GM23338 (cell line): ENCODE results near the gene CTRB2. TPM values are rescaled to one million over a fixed set of nuclear protein-coding genes. Genes with fewer than 3 reads are reported as not detected.

ENCODE experiments used
- ATAC-seq: fragments of 200-7000 bp; cut with Tn5 transposase; 3 replicates; pipeline ENCODE4 v1.9.1; 2020
- DNase-seq: peaks from one replicate; pipeline ENCODE4 v3.0.0-alpha.2; 2015; ENCODE audit warnings: low spot score
- H2AFZ ChIP-seq: fragments of 200-600 bp; sonication (generic); 2 replicates; pipeline ENCODE4 v1.8.0; 2016; ENCODE audit warnings: antibody characterized with exemption, mild to moderate bottlenecking, moderate library complexity
- H3F3A ChIP-seq: fragments of 200-600 bp; sonication (generic); replicated peaks from 2 replicates; pipeline ENCODE4 v1.8.0; 2017; ENCODE audit warnings: antibody characterized with exemption, mixed run types, low read depth
- H3K27ac ChIP-seq: fragments of 200-600 bp; sonication (generic); 2 replicates; pipeline ENCODE4 v1.6.1; 2016; ENCODE audit warnings: low read depth
- H3K27me3 ChIP-seq: fragments of 200-600 bp; sonication (generic); 2 replicates; pipeline ENCODE4 v1.8.0; 2016; ENCODE audit warnings: mild to moderate bottlenecking, mixed run types, moderate library complexity; ENCODE audit not compliant: insufficient read depth
- H3K36me3 ChIP-seq: fragments of 200-600 bp; sonication (generic); 2 replicates; pipeline ENCODE4 v1.8.0; 2016; ENCODE audit warnings: mild to moderate bottlenecking; ENCODE audit not compliant: insufficient read depth
- H3K4me1 ChIP-seq: fragments of 200-600 bp; sonication (generic); 2 replicates; pipeline ENCODE4 v1.8.0; 2016; ENCODE audit warnings: mild to moderate bottlenecking, moderate library complexity; ENCODE audit not compliant: insufficient read depth
- H3K4me2 ChIP-seq: fragments of 200-600 bp; sonication (generic); 2 replicates; pipeline ENCODE4 v1.7.1; 2017; ENCODE audit warnings: mixed run types
- H3K4me3 ChIP-seq: fragments of 200-600 bp; sonication (generic); 2 replicates; pipeline ENCODE4 v1.6.1; 2016; ENCODE audit warnings: mixed run types
- H3K79me2 ChIP-seq: fragments of 200-600 bp; sonication (generic); replicated peaks from 2 replicates; pipeline ENCODE4 v1.8.0; 2017; ENCODE audit warnings: mild to moderate bottlenecking; ENCODE audit not compliant: insufficient read depth
- H3K9me2 ChIP-seq: fragments of 200-600 bp; sonication (generic); 2 replicates; pipeline ENCODE4 v1.8.0; 2017; ENCODE audit not compliant: insufficient read depth
- H4K20me1 ChIP-seq: fragments of 200-600 bp; sonication (generic); replicated peaks from 2 replicates; pipeline ENCODE4 v1.8.0; 2017; ENCODE audit warnings: mild to moderate bottlenecking; ENCODE audit not compliant: insufficient read depth
- H3K27ac Mint-ChIP-seq: 2 replicates; pipeline ENCODE4 v1.8.0; 2020; ENCODE audit warnings: inconsistent platforms, mild to moderate bottlenecking, moderate library complexity, mixed read lengths
- H3K27me3 Mint-ChIP-seq: 3 replicates; pipeline ENCODE4 v1.8.0; 2022; ENCODE audit warnings: low read depth, mild to moderate bottlenecking, moderate library complexity, mixed read lengths, inconsistent platforms; ENCODE audit not compliant: insufficient read depth, poor library complexity
- H3K36me3 Mint-ChIP-seq: 3 replicates; pipeline ENCODE4 v1.8.0; 2021; ENCODE audit warnings: low read depth, mild to moderate bottlenecking, inconsistent platforms, moderate library complexity, mixed read lengths
- H3K4me1 Mint-ChIP-seq: 3 replicates; pipeline ENCODE4 v1.8.0; 2020; ENCODE audit warnings: mild to moderate bottlenecking, inconsistent platforms, mixed read lengths
- H3K4me3 Mint-ChIP-seq: 3 replicates; pipeline ENCODE4 v1.8.0; 2021; ENCODE audit warnings: moderate library complexity, mild to moderate bottlenecking, inconsistent platforms, mixed read lengths
- H3K9me3 Mint-ChIP-seq: 3 replicates; pipeline ENCODE4 v1.8.0; 2020; ENCODE audit warnings: moderate library complexity, mild to moderate bottlenecking, inconsistent platforms, mixed read lengths
- CTCF ChIP-seq, 2 experiments: fragments of 200-600 bp in 1 of 2; sonication (generic) in 1 of 2; conservative IDR thresholded peaks; 2 replicates each; pipeline versions ENCODE4 v1.5.1 to v1.6.1; 2016 to 2017; ENCODE audit warnings: antibody characterized with exemption in 2 of 2, low read depth in 2 of 2, mild to moderate bottlenecking in 2 of 2, moderate library complexity in 1 of 2
- EZH2phosphoT487 ChIP-seq: fragments of 200-600 bp; sonication (generic); IDR thresholded peaks from one replicate; pipeline ENCODE4 v1.8.1; 2018; ENCODE audit warnings: antibody characterized with exemption; ENCODE audit not compliant: unreplicated experiment
- NANOG ChIP-seq: IDR thresholded peaks from 2 replicates; pipeline ENCODE4 v1.6.1; 2016; ENCODE audit warnings: antibody characterized with exemption, borderline replicate concordance
- POLR2AphosphoS5 ChIP-seq: IDR thresholded peaks from 2 replicates; pipeline ENCODE4 v1.6.1; 2016; ENCODE audit warnings: antibody characterized with exemption, low read depth
- ZNF331 ChIP-seq: fragments of 250-450 bp; sonication (Bioruptor Pico); IDR thresholded peaks from 2 replicates; pipeline ENCODE4 v1.5.0; 2020; ENCODE audit warnings: low read depth, mild to moderate bottlenecking, moderate library complexity
- polyA plus RNA-seq: library from polyadenylated mRNA; unstranded; fragments of >200 nt; fragmentation: Nextera tagmentation; extraction: Ambion mirVana; gene quantifications from 2 replicates; pipeline ENCODE4 v1.2.1, GENCODE V29; 2016
- total RNA-seq: library from RNA; depleted of rRNA; stranded (reverse); fragments of >200 nt; shearing (Covaris generic); gene quantifications from 2 replicates; pipeline ENCODE4 v1.2.3, GENCODE V29; 2014
- TF ChIP-seq, protein P1 (sequence below): fragments of 250-450 bp; sonication (Bioruptor Pico); IDR thresholded peaks from 2 replicates; pipeline ENCODE4 v1.5.0; 2020; ENCODE audit warnings: mild to moderate bottlenecking, moderate library complexity

The CTRB2 gene
- total and polyA plus RNA-seq, 2 experiments from 2014 or later = not detected

DNA sequence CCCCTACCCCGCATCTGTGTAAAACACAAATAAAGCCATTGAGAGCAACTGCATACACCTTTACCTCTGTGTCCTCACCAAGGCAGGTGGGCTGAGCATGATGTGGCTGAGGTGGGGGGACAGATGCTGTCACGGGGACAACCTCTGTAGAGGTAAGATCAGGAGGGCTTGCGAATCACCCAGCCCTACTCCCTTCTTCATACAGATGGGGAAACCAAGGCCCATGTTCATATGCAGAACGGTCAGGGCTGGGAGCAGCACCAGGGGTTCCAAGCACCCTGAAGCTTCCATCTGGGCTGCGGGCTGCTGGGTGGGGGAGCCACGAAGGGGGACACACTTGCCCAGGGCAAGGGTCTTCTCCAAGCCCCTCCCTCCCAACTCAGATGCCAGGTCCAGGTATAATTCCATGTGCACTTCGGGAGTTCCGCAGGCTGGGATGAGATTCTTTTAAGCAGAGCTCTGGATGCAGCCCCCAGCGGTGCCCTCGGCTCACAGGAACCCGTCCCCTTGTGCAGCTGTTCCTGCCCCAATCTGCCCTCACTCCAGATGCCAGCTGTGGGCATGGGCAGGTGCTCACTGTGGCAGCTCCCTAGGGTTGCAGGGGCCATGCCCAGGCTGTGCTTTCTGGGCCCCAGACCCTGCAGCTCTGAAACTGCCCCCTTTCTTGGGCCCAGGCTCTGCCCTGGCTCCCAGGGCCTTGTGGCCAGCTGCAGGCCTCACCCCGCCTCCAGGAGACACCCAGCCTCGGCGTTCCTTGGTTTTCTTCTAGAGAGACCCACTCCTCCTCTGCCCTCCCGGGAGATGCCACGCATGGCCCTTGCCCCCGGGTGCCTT lies 21.4 kb upstream of the CTRB2 start (continued):
- TF ChIP-seq CTCF (conservative IDR thresholded peaks at IDR 0.05; ENCODE audit: low read depth in 2 of 2) = no peak

DNA sequence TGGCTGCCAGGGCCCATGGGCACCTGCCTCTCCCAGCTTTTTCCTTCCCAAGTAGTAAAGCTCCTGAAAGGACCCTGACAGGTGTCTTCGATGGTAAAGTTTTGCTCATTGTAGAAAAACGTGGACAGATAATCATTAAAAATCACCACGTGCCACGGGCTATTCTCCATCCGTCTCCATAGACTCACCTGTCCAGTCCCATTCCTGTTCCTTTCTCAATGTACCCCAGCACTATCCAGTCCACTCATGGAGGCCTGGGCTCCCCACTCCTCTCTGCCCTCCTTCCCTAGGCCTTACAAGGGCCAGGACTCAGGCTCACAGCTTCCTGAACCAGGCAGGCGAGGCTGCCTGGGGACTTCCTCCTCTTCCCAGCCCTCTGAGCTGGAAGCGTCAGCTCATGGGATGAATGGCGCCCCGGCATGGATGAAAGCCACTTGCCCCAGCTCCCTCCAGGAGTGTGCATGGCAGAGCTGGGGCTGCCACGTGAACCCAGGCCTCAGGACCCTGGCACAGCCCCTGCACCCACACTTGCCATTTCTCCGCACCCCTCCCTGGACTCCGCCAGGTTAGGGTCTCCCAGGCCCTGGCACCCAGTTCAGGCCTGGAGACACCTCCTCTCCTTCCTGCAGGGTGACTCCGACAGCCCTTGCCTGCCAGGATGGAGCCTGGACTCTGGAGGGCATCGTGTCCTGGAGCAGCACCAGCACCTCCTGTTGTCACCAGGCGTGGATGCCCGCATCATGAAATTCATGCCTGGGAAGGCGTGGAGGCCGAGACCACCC lies 20.6 kb upstream of the CTRB2 start:
- H3K4me1 ChIP-seq = no peaks in the 10 kb centered on the region
- DNase-seq = peak; percentile 43
- TF ChIP-seq, protein P1, sequence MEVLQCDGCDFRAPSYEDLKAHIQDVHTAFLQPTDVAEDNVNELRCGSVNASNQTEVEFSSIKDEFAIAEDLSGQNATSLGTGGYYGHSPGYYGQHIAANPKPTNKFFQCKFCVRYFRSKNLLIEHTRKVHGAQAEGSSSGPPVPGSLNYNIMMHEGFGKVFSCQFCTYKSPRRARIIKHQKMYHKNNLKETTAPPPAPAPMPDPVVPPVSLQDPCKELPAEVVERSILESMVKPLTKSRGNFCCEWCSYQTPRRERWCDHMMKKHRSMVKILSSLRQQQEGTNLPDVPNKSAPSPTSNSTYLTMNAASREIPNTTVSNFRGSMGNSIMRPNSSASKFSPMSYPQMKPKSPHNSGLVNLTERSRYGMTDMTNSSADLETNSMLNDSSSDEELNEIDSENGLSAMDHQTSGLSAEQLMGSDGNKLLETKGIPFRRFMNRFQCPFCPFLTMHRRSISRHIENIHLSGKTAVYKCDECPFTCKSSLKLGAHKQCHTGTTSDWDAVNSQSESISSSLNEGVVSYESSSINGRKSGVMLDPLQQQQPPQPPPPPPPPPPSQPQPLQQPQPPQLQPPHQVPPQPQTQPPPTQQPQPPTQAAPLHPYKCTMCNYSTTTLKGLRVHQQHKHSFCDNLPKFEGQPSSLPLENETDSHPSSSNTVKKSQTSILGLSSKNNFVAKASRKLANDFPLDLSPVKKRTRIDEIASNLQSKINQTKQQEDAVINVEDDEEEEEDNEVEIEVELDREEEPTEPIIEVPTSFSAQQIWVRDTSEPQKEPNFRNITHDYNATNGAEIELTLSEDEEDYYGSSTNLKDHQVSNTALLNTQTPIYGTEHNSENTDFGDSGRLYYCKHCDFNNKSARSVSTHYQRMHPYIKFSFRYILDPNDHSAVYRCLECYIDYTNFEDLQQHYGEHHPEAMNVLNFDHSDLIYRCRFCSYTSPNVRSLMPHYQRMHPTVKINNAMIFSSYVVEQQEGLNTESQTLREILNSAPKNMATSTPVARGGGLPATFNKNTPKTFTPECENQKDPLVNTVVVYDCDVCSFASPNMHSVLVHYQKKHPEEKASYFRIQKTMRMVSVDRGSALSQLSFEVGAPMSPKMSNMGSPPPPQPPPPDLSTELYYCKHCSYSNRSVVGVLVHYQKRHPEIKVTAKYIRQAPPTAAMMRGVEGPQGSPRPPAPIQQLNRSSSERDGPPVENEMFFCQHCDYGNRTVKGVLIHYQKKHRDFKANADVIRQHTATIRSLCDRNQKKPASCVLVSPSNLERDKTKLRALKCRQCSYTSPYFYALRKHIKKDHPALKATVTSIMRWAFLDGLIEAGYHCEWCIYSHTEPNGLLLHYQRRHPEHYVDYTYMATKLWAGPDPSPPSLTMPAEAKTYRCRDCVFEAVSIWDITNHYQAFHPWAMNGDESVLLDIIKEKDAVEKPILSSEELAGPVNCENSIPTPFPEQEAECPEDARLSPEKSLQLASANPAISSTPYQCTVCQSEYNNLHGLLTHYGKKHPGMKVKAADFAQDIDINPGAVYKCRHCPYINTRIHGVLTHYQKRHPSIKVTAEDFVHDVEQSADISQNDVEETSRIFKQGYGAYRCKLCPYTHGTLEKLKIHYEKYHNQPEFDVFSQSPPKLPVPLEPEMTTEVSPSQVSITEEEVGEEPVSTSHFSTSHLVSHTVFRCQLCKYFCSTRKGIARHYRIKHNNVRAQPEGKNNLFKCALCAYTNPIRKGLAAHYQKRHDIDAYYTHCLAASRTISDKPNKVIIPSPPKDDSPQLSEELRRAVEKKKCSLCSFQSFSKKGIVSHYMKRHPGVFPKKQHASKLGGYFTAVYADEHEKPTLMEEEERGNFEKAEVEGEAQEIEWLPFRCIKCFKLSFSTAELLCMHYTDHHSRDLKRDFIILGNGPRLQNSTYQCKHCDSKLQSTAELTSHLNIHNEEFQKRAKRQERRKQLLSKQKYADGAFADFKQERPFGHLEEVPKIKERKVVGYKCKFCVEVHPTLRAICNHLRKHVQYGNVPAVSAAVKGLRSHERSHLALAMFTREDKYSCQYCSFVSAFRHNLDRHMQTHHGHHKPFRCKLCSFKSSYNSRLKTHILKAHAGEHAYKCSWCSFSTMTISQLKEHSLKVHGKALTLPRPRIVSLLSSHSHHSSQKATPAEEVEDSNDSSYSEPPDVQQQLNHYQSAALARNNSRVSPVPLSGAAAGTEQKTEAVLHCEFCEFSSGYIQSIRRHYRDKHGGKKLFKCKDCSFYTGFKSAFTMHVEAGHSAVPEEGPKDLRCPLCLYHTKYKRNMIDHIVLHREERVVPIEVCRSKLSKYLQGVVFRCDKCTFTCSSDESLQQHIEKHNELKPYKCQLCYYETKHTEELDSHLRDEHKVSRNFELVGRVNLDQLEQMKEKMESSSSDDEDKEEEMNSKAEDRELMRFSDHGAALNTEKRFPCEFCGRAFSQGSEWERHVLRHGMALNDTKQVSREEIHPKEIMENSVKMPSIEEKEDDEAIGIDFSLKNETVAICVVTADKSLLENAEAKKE (CRISPR knock-in tag) = no peak
- TF ChIP-seq ZNF331 = no peak
- peak; percentile 17; the same call in 1 of the 2 replicates for TF ChIP-seq POLR2AphosphoS5
- TF ChIP-seq NANOG = no peak
- no peak for TF ChIP-seq EZH2phosphoT487
- H3K4me1 Mint-ChIP-seq = peaks cover 5% of the 10 kb centered on the region; the same call in 2 of the 3 replicates
- peaks cover 37% of the 10 kb centered on the region for H3K36me3 Mint-ChIP-seq
- peak overlapping the region; percentile 42 for H3K27ac Mint-ChIP-seq
- peaks cover 9% of the 10 kb centered on the region; the same call in 1 of the 2 replicates for H4K20me1 ChIP-seq
- H3K27ac ChIP-seq = peak overlapping the region; percentile 45; the same call in 1 of the 2 replicates
- peaks cover 1% of the 10 kb centered on the region; the same call in 1 of the 2 replicates for H3K79me2 ChIP-seq
- peaks cover 26% of the 10 kb centered on the region for H3F3A ChIP-seq
- peaks cover 15% of the 10 kb centered on the region for H3K27me3 Mint-ChIP-seq
- H3K4me3 ChIP-seq = no peak overlapping the region
- H3K9me2 ChIP-seq = no peaks in the 10 kb centered on the region
- no peaks in the 10 kb centered on the region for H3K9me3 Mint-ChIP-seq
- no peak overlapping the region for H3K4me2 ChIP-seq
- peak; percentile 9 for ATAC-seq
- no peak overlapping the region for H2AFZ ChIP-seq
- peak overlapping the region; percentile 3; the same call in 1 of the 3 replicates for H3K4me3 Mint-ChIP-seq
- no peaks in the 10 kb centered on the region for H3K27me3 ChIP-seq
- H3K36me3 ChIP-seq = peaks cover 18% of the 10 kb centered on the region; the same call in 1 of the 2 replicates
